Skin epidermis (tissue), 12 donors: ENCODE measurements around the gene CPED1.
"Not testable (repeated sequence)": the region's sequence is repeated elsewhere in the genome, so short reads cannot be mapped to it uniquely, and the experiment has no call there.

ENCODE experiments used
- H3K27ac ChIP-seq, 21 experiments: fragments of 200-600 bp; sonication (generic) in 11 of 21; one replicate each; pipeline ENCODE4 v1.5.0; 2020; ENCODE audit warnings: mild to moderate bottlenecking in 3 of 21, inconsistent platforms in 2 of 21, moderate library complexity in 2 of 21
- H3K4me3 ChIP-seq, 7 experiments: fragments of 200-600 bp; sonication (generic) in 2 of 7; one replicate each; pipeline ENCODE4 v1.5.0; 2020; ENCODE audit warnings: inconsistent platforms in 2 of 7, mild to moderate bottlenecking in 2 of 7, moderate library complexity in 1 of 7

CPED1 gene

DNA sequence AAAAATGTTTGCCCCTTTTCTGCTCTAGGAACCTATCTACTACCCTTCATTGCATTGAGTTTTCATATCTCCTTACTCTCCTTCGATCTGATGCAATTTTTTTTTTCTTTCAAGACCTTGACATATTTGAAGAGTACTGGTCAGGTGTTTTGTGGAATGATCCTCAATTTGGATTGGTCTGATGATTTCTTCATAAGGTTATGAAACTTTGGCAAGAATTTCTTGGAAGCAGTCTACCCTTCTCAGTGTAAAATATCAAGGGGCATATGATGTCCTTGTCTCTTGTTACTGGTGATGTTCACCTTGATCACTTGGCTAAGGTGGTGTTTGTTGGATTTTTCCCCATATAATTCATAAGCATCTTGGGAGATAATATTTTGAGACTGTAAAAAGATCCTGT, 64.7 kb downstream of the CPED1 start:
- no peak overlapping the region for H3K27ac ChIP-seq
- no peak overlapping the region for H3K4me3 ChIP-seq

GRCh38 chr7:121054925-121055324, 66.4 kb downstream of the CPED1 start:
- no peak overlapping the region for H3K27ac ChIP-seq

DNA sequence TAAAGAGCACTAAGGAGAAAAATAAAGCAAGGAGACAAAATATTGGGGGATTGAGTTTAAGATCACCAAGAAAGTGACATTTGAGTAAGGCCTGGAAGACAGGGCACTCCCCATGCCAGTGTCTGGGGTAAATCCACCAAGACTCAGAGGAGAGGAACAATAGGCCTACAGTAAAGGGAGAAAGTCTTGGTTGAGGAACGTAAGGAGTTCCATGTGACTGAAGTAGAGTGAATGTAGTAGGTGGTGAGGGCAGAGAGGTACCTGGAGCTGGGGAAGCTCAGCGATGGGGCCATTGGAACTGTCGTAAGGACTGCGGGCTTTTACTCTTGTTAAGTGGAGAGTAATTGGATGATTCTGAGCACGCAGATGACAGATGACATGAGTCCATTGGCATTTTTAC, 69.4 kb downstream of the CPED1 start:
- Histone ChIP-seq H3K4me3 (no peak overlapping the region), H3K27ac (no peak overlapping the region)

More at GRCh38 chr7:121054925-121055324, 66.4 kb downstream of the CPED1 start:
- no peak overlapping the region for H3K4me3 ChIP-seq

DNA sequence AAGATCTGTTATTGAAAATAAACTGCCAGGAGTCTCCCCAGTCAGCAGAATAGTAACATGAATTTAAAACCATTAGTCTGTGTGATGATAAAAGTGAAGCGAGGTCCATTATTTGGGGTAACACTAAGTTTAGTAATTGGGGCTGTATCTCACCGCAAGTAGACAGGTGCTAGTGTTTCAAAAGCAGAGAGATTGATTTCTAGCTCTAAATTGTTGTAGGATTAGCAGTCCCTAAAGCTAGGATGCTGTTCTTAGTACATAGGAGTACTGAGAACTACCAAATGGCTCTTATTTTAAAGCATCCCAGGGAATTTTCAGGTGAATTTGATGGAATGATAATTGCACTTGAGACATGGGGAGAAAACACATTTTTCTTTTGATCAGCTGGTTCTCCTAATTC, 70.5 kb downstream of the CPED1 start:
- Histone ChIP-seq H3K27ac (no peak overlapping the region), H3K4me3 (no peak overlapping the region)

GRCh38 chr7:121059979-121060509, 71.5 kb downstream of the CPED1 start:
- H3K4me3 ChIP-seq, H3K27ac ChIP-seq: not testable (repeated sequence)

- Histone ChIP-seq H3K4me3 (no peak overlapping the region), H3K27ac (no peak overlapping the region)
These were observed 73.4 kb downstream of the CPED1 start for GRCh38 chr7:121061677-121062582.

- H3K4me3 ChIP-seq: no peak overlapping the region
- no peak overlapping the region for H3K27ac ChIP-seq
These were observed 74.3 kb downstream of the CPED1 start for GRCh38 chr7:121062671-121063279.

DNA sequence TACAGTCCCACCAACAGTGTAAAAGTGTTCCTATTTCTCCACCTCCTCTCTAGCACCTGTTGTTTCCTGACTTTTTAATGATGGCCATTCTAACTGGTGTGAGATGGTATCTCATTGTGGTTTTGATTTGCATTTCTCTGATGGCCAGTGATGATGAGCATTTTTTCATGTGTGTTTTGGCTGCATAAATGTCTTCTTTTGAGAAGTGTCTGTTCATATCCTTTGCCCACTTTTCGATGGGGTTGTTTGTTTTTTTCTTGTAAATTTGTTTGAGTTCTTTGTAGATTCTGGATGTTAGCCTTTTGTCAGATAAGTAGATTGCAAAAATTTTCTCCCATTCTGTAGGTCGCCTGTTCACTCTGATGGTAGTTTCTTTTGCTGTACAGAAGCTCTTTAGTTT, 79.2 kb downstream of the CPED1 start:
- H3K27ac ChIP-seq, H3K4me3 ChIP-seq: not testable (repeated sequence)

GRCh38 chr7:121069346-121070100, 81.0 kb downstream of the CPED1 start:
- Histone ChIP-seq H3K4me3 (no peak overlapping the region), H3K27ac (no peak overlapping the region)

GRCh38 chr7:121071132-121071531, 82.6 kb downstream of the CPED1 start:
- Histone ChIP-seq H3K27ac (no peak overlapping the region), H3K4me3 (no peak overlapping the region)

GRCh38 chr7:121071662-121072061, 83.2 kb downstream of the CPED1 start:
- Histone ChIP-seq H3K27ac (no peak overlapping the region), H3K4me3 (no peak overlapping the region)

GRCh38 chr7:121072826-121073225, 84.3 kb downstream of the CPED1 start:
- H3K27ac ChIP-seq: no peak overlapping the region
- H3K4me3 ChIP-seq: no peak overlapping the region

GRCh38 chr7:121073463-121074099, 85.1 kb downstream of the CPED1 start:
- Histone ChIP-seq H3K4me3 (no peak overlapping the region), H3K27ac (no peak overlapping the region)

DNA sequence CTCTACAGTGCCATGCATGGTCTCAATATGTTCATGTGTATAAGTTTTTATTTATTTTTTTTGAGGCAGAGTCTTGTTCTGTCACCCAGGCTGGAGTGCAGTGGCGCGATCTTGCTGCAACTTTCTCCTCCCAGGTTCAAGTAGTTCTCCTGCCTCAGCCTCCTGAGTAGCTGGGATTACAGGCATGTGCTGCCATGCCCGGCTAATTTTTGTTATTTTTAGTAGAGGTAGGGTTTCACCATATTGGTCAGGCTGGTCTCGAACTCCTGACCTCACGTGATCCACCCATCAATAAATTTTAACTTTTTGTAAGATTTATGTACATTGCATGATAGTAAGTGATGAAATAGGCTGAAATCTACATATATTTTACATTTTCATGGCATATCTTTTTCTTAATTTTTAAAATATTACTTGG, 86.9 kb downstream of the CPED1 start:
- not testable (repeated sequence) for H3K27ac ChIP-seq, H3K4me3 ChIP-seq

DNA sequence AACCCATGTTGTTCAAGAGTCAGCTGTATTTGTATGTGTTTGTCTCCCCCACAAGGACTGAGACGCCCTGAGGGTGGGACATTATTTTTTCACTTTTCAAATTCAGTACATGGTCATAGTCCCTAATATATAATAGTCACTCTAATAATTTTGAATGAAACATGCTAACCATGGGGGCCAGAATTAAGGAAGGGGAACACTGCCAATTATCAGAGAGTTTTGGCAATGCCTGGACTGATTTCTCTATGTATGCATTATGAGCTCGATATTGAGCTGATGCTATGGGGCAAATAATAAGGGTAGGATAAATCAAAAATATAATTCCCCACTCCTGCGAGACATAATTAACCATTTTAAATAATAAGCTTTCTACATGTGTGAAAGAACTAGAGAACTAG, 87.4 kb downstream of the CPED1 start:
- no peak overlapping the region for H3K27ac ChIP-seq
- H3K4me3 ChIP-seq: no peak overlapping the region

DNA sequence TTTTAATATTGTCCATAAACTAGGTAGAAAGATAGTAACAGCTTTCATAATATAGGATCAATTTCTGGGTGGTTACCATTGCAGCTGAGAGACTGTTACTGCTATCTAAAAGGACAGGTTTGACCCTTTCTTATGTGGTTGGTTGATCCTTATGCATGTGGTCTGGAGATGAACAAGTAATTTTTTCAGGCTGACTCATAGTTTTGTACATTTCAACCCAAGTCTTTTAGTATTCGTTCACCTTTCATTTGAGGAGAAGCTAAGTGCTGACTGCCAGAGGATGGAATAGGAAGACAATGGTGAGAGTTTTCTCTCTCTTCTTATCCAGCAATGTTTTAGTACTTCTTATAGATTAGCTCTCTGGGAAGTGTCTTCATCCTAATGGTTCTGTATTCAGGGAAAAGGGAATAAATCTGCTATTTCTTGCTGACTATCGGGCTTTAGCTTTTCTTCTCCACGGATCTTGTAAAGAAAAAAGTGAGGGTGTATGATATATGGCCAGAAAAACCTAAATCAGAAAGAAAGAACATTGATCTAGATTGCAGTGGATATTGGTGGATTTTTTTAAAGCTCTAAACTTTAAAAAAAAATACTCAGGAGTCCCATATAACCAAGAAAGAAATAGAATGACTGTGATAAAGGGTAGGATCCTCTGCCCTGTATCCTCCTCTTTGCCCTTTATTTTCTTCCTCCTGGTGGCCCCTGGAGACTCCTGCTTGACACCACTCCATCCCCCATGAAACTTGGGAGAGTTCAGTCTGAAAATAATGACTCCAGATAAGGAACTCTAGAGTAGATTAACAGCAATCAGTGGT, 88.0 kb downstream of the CPED1 start:
- no peak overlapping the region for H3K4me3 ChIP-seq
- H3K27ac ChIP-seq: no peak overlapping the region

DNA sequence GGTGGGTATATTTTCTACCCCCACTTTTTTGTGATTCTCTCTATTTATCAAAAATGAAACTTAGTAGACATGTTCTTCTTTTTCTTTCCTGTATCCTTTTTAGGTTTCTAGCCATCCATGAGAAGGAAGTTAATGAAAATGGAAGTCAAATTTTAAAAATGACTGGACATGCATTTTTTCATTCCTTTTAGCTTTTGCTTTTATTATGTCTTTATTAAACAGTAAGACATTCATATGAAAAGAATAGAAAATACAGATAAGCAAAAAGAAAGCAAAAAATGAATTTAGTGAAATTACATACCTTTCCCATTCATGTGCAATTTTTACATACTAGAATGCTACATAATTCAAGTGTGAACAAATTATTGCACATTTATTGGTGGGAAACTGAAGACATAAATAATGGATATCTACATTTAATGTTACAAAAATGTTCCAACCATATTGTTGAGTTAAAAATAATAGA, 88.7 kb downstream of the CPED1 start:
- H3K27ac ChIP-seq: no peak overlapping the region
- no peak overlapping the region for H3K4me3 ChIP-seq

DNA sequence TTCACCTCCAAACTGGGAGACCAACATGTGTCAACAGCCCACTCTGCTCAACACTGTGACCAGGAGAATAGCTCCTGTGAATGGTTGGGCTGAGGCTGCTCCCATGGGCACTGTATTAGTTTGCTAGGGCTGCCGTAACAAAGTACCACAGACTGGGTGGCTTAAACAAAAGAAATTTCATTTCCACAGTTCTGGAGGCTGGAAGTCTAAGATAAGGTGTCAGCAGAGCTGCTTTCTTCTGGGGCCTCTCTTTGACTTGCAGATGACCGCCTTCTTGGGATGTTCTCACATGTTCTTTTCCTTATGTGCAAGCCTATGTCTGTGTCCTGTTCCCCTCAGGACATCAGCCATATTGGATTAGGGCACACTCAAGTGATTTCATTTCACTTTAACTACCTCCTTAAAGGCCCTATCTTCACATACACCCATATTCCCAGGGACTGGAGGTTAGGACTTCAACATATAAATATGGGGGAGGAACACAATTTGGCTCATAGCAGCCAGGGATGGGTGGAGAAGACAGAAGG, 90.3 kb downstream of the CPED1 start:
- H3K27ac ChIP-seq: no peak overlapping the region

More for the DNA sequence above, 90.3 kb downstream of the CPED1 start:
- no peak overlapping the region for H3K4me3 ChIP-seq
